Adipose tissue (tissue), 3 donors: ENCODE measurements around the gene CHP1. TPM values are rescaled to one million over a fixed set of nuclear protein-coding genes. Genes with fewer than 3 reads are reported as not detected.
"Not testable (repeated sequence)": the region's sequence is repeated elsewhere in the genome, so short reads cannot be mapped to it uniquely, and the experiment has no call there.

ENCODE experiments used
- H3K27ac ChIP-seq: one replicate; pipeline ENCODE4 v1.5.1; 2013; ENCODE audit warnings: low read depth, low read length
- WGBS, 3 donors: extraction: QIAGEN DNeasy Blood & Tissue Kit; methylation state at CpG; one replicate each; pipeline ENCODE4 v1.1.7; 2013; 5-methylcytosine and 5-hydroxymethylcytosine counted together
- polyA plus RNA-seq, 3 donors: library from polyadenylated mRNA; stranded (reverse); fragments of 200-250 nt; gene quantifications; one replicate each; pipeline ENCODE4 v1.2.3, GENCODE V29; 2013
- donor health status: healthy with polysubstance abuse.
- donor health status: Bipolar disorder and iron deficiency.
- donor health status: healthy.

CHP1 gene
- polyA plus RNA-seq: 10 to 100 TPM; 38.0 to 71.5 (median 51.8) TPM

- no peak within 1 kb of the TSS for H3K27ac ChIP-seq
- 0 to 1% (median 1%) methylated on average over 72 of the region's 72 CpGs for WGBS, 3 donors
These were observed at the start of gene CHP1, which contains the start of gene EXD1 for GRCh38 chr15:41230650-41231421. Gene CHP1, plus strand, starts transcription at chr15:41231268. Its CDS starts 115 bp downstream, at chr15:41231383. Gene EXD1, minus strand, starts transcription at chr15:41230757. Its CDS starts 4,182 bp downstream, at chr15:41226575.

- 55 to 66% (median 65%) methylated on average over 4 of the region's 4 CpGs for WGBS, 3 donors
- H3K27ac ChIP-seq: no peak overlapping the region
These were observed 48.8 kb upstream of the CHP1 start for GRCh38 chr15:41182266-41182665.

GRCh38 chr15:41183581-41183980, 47.5 kb upstream of the CHP1 start:
- no peak overlapping the region for H3K27ac ChIP-seq
- WGBS, 3 donors: 59 to 64% (median 61%) methylated on average over 2 of the region's 2 CpGs

- 85 to 97% (median 93%) methylated on average over 1 of the region's 1 CpG for WGBS, 3 donors
- H3K27ac ChIP-seq: no peak overlapping the region
These were observed 36.6 kb upstream of the CHP1 start for GRCh38 chr15:41194444-41194843.

- H3K27ac ChIP-seq: no peak overlapping the region
These were observed 31.6 kb upstream of the CHP1 start for GRCh38 chr15:41199470-41199869.

GRCh38 chr15:41203395-41203794, 27.7 kb upstream of the CHP1 start:
- H3K27ac ChIP-seq: no peak overlapping the region
- WGBS, 3 donors: 90 to 91% (median 91%) methylated on average over 7 of the region's 7 CpGs

GRCh38 chr15:41205315-41205714, 25.8 kb upstream of the CHP1 start:
- 77 to 78% (median 77%) methylated on average over 3 of the region's 3 CpGs for WGBS, 3 donors
- no peak overlapping the region for H3K27ac ChIP-seq

- WGBS, 3 donors: 87 to 93% (median 92%) methylated on average over 5 of the region's 5 CpGs
- no peak overlapping the region for H3K27ac ChIP-seq
These were observed 23.2 kb upstream of the CHP1 start for GRCh38 chr15:41207687-41208448.

- 45 to 77% (median 47%) methylated on average over 2 of the region's 2 CpGs for WGBS, 3 donors
- no peak overlapping the region for H3K27ac ChIP-seq
These were observed 15.4 kb upstream of the CHP1 start for GRCh38 chr15:41215708-41216107.

- WGBS, 3 donors: 26 to 40% (median 33%) methylated on average over 1 of the region's 1 CpG
- H3K27ac ChIP-seq: no peak overlapping the region
These were observed 12.2 kb upstream of the CHP1 start for GRCh38 chr15:41218851-41219250.

GRCh38 chr15:41219381-41219780, 11.7 kb upstream of the CHP1 start:
- 55 to 70% (median 56%) methylated on average over 3 of the region's 3 CpGs for WGBS, 3 donors
- no peak overlapping the region for H3K27ac ChIP-seq

GRCh38 chr15:41230345-41230649, 771 bp upstream of the CHP1 start:
- no peak overlapping the region for H3K27ac ChIP-seq
- WGBS, 3 donors: 28 to 32% (median 30%) methylated on average over 10 of the region's 10 CpGs

- H3K27ac ChIP-seq: no peak overlapping the region
- 1 to 4% (median 4%) methylated on average over 28 of the region's 28 CpGs for WGBS, 3 donors
These were observed 556 bp downstream of the CHP1 start for GRCh38 chr15:41231422-41232226.

GRCh38 chr15:41233367-41233771, 2.3 kb downstream of the CHP1 start:
- H3K27ac ChIP-seq: no peak overlapping the region
- WGBS, 3 donors: 75 to 82% (median 79%) methylated on average over 1 of the region's 1 CpG

GRCh38 chr15:41235228-41235627, 4.2 kb downstream of the CHP1 start:
- WGBS, 3 donors: 94 to 98% (median 96%) methylated on average over 5 of the region's 5 CpGs
- H3K27ac ChIP-seq: not testable (repeated sequence)

- no peak overlapping the region for H3K27ac ChIP-seq
These were observed 4.9 kb downstream of the CHP1 start for GRCh38 chr15:41235929-41236328.

- 66 to 74% (median 72%) methylated on average over 5 of the region's 5 CpGs for WGBS, 3 donors
- no peak overlapping the region for H3K27ac ChIP-seq
These were observed 7.0 kb downstream of the CHP1 start for GRCh38 chr15:41238100-41238499.

GRCh38 chr15:41241221-41241964, 10.3 kb downstream of the CHP1 start:
- WGBS, 3 donors: 46 to 78% (median 73%) methylated on average over 6 of the region's 6 CpGs
- H3K27ac ChIP-seq: no peak overlapping the region
